Measurements from ENCODE around the gene HEY2. TPM values are rescaled to one million over a fixed set of nuclear protein-coding genes. Genes with fewer than 3 reads are reported as not detected.

Gene HEY2
- total and polyA plus RNA-seq, 10 donors = 0.59 to 3.7 (median 1.6) TPM

DNA sequence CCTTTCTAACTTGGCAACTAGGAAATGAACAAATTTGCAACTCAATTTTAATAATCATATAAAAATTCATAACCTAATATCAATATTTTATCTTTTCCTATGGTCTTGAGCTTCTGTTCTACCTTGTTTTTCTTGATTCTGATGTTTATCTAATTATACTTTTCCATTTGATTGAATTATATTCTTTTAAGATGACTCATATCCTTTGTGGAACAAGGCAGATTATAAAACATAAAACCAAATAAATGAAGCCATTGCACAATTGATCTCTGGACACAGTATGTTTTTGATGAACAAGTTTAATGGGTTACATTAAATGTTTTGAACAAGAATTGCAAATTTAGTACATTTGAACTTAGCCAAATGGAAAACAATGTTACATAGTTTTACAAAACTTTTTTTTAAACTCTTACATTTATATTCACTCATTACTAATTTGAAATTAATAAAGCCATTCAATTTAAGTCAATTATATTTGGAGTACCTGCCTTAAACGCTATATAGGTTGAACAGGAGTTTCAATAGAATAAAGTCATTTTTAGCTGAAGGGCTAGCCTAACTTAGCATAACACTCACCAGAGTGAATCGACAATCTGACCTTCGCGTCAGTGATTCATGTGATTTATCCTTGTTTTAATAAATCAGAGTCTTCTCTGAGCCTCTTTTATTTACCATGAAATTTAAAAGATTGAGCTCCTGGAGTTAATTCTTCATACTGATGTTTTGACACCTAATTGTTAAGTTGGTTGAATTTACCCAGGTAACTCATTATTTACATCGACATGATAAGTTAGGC, 45.1 kb downstream of the HEY2 start:
- H3K4me1 ChIP-seq = peaks cover 20 to 87% (median 76%) of the 10 kb centered on the region in 6 donors

DNA sequence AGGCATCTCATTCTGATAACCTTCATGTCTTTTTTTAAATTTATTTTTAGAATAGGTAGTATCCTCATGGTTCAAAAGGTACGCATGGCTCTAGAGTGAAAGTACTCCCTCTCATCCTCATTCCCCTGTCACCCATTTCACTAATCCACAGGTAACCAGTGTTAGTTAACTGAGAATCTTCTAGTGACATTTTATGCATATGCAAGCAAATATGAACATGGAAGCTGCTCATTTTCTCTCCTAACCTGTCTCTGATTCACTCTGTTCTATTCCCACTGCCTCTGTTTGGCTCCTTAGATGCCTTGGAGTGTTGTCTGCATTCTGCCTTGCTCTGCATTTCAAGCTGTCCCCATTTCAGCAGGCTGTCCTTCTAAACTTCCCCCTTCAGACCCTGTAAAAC, 45.9 kb downstream of the HEY2 start:
- H3K27ac ChIP-seq = no peak overlapping the region
- H3K36me3 ChIP-seq = peaks cover 0 to 12% (median 0%) of the 10 kb centered on the region in 6 donors
- 89 to 100% (median 97%) methylated on average over 1 of the region's 1 CpG for WGBS, 5 donors
- H3K27me3 ChIP-seq (replicated peaks in 1 of 7) = no peaks in the 10 kb centered on the region
- no peak for DNase-seq
- intact Hi-C loops (cut with DNase I; ENCODE audit: low total_unique reads) = no loop called here
- H3K4me3 ChIP-seq = no peak overlapping the region
- no peaks in the 10 kb centered on the region for H3K9me3 ChIP-seq
- H3K4me1 ChIP-seq = peaks cover 14 to 88% (median 72%) of the 10 kb centered on the region in 6 donors
- TF ChIP-seq POLR2AphosphoS5 (IDR thresholded peaks at IDR 0.05) = no peak
- TF ChIP-seq, protein P1, sequence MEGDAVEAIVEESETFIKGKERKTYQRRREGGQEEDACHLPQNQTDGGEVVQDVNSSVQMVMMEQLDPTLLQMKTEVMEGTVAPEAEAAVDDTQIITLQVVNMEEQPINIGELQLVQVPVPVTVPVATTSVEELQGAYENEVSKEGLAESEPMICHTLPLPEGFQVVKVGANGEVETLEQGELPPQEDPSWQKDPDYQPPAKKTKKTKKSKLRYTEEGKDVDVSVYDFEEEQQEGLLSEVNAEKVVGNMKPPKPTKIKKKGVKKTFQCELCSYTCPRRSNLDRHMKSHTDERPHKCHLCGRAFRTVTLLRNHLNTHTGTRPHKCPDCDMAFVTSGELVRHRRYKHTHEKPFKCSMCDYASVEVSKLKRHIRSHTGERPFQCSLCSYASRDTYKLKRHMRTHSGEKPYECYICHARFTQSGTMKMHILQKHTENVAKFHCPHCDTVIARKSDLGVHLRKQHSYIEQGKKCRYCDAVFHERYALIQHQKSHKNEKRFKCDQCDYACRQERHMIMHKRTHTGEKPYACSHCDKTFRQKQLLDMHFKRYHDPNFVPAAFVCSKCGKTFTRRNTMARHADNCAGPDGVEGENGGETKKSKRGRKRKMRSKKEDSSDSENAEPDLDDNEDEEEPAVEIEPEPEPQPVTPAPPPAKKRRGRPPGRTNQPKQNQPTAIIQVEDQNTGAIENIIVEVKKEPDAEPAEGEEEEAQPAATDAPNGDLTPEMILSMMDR (IDR thresholded peaks at IDR 0.05 in 8 of 11, conservative IDR thresholded peaks at IDR 0.05 in 3 of 11) = no peak
- TF ChIP-seq POLR2A (IDR thresholded peaks at IDR 0.05) = no peak

More for the DNA sequence above, 45.1 kb downstream of the HEY2 start:
- DNase-seq = no peak
- H3K27ac ChIP-seq = peak overlapping the region in 3 of 8 donors; percentile 12 to 96 (median 20)
- peak overlapping the region in 2 of 8 donors; percentile 89 to 92 for H3K4me3 ChIP-seq
- WGBS, 5 donors = 90 to 93% (median 92%) methylated on average over 5 of the region's 5 CpGs
- H3K9me3 ChIP-seq = no peaks in the 10 kb centered on the region
- TF ChIP-seq POLR2A (IDR thresholded peaks at IDR 0.05) (no peak), POLR2AphosphoS5 (IDR thresholded peaks at IDR 0.05) (no peak)
- TF ChIP-seq, protein P1 (IDR thresholded peaks at IDR 0.05 in 8 of 11, conservative IDR thresholded peaks at IDR 0.05 in 3 of 11) = no peak
- no peaks in the 10 kb centered on the region for H3K27me3 ChIP-seq (replicated peaks in 1 of 7)
- intact Hi-C loops (cut with DNase I; ENCODE audit: low total_unique reads) = no loop called here
- H3K36me3 ChIP-seq = peaks cover 0 to 12% (median 0%) of the 10 kb centered on the region in 6 donors

DNA sequence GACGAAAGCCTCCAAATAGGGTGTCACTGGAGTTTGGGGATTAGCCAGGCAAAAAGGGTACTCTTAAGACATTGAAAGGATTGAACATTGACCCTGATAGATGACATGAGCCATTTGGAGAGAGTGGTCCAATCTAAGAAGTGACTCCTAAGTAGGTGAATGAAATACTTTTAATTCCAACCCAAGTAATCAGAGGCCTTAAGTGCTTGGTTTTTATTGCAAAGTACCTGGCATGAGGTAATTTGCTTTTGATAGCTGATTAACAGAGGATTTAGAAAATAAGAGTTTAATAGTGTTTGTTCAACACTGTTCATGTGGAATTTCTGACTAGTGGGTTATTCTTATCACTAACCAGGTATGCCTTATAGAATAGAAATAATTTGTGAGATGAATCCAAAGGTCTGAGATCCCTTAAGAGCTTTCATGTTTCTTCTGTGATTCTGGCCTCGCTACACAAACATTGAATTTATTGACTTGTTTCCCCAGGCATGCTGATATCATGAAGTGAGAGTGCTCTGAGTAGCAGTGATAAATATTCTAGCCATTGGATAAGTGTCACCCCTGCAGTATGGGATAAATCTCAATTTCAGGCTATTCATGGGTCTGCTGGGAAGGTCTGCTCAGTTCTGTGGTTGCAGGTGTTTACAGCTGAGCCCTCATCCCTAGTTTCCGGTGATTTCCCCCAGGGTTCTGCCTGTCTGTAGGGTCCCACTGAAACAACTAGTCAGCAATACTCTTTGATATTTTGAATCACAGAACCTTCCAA, 47.9 kb downstream of the HEY2 start:
- no peaks in the 10 kb centered on the region for H3K9me3 ChIP-seq
- 80 to 90% (median 87%) methylated on average over 3 of the region's 3 CpGs for WGBS, 5 donors
- H3K4me3 ChIP-seq = peak overlapping the region in 1 of 8 donors; percentile 5
- intact Hi-C loops (cut with DNase I; ENCODE audit: low total_unique reads) = no loop called here
- TF ChIP-seq, protein P1 (IDR thresholded peaks at IDR 0.05 in 8 of 11, conservative IDR thresholded peaks at IDR 0.05 in 3 of 11) = no peak
- no peak for TF ChIP-seq POLR2AphosphoS5 (IDR thresholded peaks at IDR 0.05)
- no peak for TF ChIP-seq POLR2A (IDR thresholded peaks at IDR 0.05)
- peaks cover 17 to 96% (median 69%) of the 10 kb centered on the region in 6 donors for H3K4me1 ChIP-seq
- H3K36me3 ChIP-seq = peaks cover 0 to 17% (median 0%) of the 10 kb centered on the region in 6 donors
- no peaks in the 10 kb centered on the region for H3K27me3 ChIP-seq (replicated peaks in 1 of 7)
- peak overlapping the region in 3 of 8 donors; percentile 44 to 77 (median 73) for H3K27ac ChIP-seq
- DNase-seq = no peak
